A549 treated with RU486 at 1 μM for 4 hours (cell line): ENCODE results near the gene TRPM8. TPM values are rescaled to one million over a fixed set of nuclear protein-coding genes. Genes with fewer than 3 reads are reported as not detected.

ENCODE experiments used
- total RNA-seq: library from RNA; stranded (reverse); fragments of 200-300 nt; extraction: Qiagen RNA extraction; gene quantifications from 5 replicates; pipeline ENCODE4 v1.2.3, GENCODE V29; 2022; ENCODE audit warnings: low read depth

TRPM8 gene
- 0.13 to 0.21 TPM (median 0.15 TPM) in 3 of 5 replicates, not detected in the others for total RNA-seq

GRCh38 chr2:233917116-233917515, at the start of gene TRPM8:
TSS of gene TRPM8 (plus strand) at chr2:233917373. CDS start at chr2:233926538, 9,165 bp downstream.

GRCh38 chr2:233867993-233868532, 49.1 kb upstream of the TRPM8 start, which contains the start of gene MSL3B:
TSS of gene MSL3B (minus strand) at chr2:233868386.

GRCh38 chr2:234050455-234051135, 133.4 kb downstream of the TRPM8 start, which contains the start of gene SPP2:
TSS of gene SPP2 (plus strand) at chr2:234050702. CDS start at chr2:234050787, 85 bp downstream.

Other genes with a start within 250 kb of the TRPM8 start
- gene UGT1A9, start 245.5 kb upstream of the TRPM8 start, total RNA-seq = 3.5 to 6.8 TPM (median 4.9 TPM) in 5 replicates
- gene UGT1A7, start 235.5 kb upstream of the TRPM8 start, total RNA-seq = 3.4 to 6.3 TPM (median 3.9 TPM) in 5 replicates
- 1.2 to 2.3 TPM (median 1.6 TPM) in 5 replicates for gene UGT1A6, start 224.5 kb upstream of the TRPM8 start, total RNA-seq
- gene UGT1A5, start 204.5 kb upstream of the TRPM8 start, total RNA-seq = not detected in 5 replicates
- gene UGT1A4, start 198.6 kb upstream of the TRPM8 start, total RNA-seq = 0.05 to 0.10 TPM in 2 of 5 replicates, not detected in the others
- 0.10 to 0.22 TPM (median 0.13 TPM) in 3 of 5 replicates, not detected in the others for gene UGT1A3, start 188.3 kb upstream of the TRPM8 start, total RNA-seq
- 0.66 to 1.2 TPM (median 0.83 TPM) in 5 replicates for gene UGT1A1, start 157.1 kb upstream of the TRPM8 start, total RNA-seq
- gene MROH2A, start 139.0 kb upstream of the TRPM8 start, total RNA-seq = 0.18 to 0.31 TPM (median 0.24 TPM) in 4 of 5 replicates, not detected in the other
- gene HJURP, start 62.8 kb upstream of the TRPM8 start, total RNA-seq = 76.2 to 89.5 TPM (median 80.6 TPM) in 5 replicates
- gene SPP2, start 133.3 kb downstream of the TRPM8 start, total RNA-seq = not detected in 5 replicates